HG02623 (cell line): ENCODE results near the gene SYPL1.

Experiments
- ATAC-seq: cut with Tn5 transposase; IDR thresholded peaks from one replicate; pipeline ENCODE4 v1.9.1; 2021; ENCODE audit warnings: moderate library complexity; ENCODE audit not compliant: unreplicated experiment

SYPL1 gene

GRCh38 chr7:106122713-106123112 lies 10.6 kb upstream of the SYPL1 start:
- ATAC-seq: no peak

GRCh38 chr7:106121189-106121810 lies 9.2 kb upstream of the SYPL1 start:
- ATAC-seq: no peak

GRCh38 chr7:106120500-106120899 lies 8.4 kb upstream of the SYPL1 start:
- ATAC-seq: no peak

DNA sequence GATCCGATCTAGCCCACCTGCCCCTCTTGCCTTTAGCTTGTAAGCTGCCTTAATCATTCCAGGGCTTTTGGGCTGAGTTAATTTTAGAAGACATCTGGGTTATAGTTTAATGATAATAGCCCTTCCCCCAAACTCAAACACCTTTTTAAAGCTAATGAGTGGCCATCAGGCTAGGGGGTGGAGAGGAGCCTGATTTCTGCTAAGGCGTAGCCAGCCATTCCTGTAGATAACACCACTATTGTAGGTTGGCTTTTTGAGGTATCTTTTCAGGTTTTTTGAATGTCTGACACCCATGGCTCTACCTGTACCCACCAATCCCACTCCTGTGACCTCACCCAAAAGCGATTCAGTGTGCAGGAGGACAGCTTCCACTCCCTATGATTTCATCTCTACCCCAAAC lies 7.6 kb upstream of the SYPL1 start:
- ATAC-seq: no peak

DNA sequence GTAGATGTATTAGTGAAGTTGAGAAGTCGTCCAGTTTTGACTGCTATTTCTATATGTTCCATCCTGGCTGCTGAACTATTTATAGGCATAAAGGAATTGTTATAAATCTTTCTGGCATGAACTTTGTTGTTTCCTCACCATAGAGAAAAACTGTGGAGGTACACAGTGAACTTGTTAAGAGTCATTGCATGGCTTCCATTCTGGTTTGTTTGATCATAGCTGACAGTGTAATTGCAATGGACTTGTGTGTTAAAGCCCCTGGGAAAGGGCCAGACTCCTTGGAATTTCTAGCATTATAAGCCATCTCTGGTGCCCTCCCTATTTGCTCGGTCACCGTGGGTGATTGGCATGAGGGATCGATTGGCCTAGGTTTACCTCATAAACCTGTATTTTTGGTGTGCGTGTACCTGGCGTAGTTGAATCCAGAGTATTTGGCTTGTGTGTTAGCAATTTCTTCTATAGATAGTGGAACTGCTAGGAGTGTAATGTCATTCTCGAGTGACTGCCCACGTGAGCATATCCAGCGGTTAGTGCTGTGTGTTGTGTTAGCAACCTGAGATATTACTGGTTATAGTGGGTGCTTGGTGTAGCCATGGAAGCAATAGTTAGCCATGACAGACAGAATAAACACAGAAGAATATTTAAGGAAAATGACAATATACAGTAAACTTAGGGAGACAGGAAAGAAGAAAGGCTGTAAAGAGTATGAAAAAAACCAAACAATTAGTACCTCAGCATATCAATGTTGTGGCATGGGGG lies 5.9 kb upstream of the SYPL1 start:
- no peak for ATAC-seq

DNA sequence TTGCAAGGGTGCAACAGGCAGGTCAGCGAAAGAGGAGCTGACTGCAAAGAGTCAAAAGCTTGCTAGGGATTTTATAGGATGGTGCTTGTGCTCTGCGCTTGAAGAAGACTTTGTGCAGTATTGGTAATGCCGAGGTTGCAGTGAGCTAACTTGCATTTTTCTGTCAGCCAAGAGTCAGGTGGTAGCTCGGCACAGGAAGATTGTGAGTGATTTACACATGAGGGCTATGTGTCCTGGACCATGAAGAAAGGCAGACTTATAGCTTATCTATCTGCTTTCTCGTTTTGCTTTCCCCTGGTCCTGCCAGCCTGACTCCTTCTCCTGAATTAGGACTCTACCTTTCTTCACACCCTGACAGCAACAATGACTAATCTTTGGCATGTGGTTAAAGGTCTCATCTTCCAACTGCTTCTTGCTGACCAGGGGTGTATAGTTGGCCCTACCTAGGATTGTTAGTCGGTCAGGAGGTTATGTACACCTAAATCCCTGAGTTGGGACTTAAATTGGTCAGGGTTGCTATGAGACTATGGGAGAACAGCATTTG lies 4.1 kb upstream of the SYPL1 start:
- no peak for ATAC-seq

- no peak for ATAC-seq
Observed at GRCh38 chr7:106114716-106115383, 2.7 kb upstream of the SYPL1 start.

DNA sequence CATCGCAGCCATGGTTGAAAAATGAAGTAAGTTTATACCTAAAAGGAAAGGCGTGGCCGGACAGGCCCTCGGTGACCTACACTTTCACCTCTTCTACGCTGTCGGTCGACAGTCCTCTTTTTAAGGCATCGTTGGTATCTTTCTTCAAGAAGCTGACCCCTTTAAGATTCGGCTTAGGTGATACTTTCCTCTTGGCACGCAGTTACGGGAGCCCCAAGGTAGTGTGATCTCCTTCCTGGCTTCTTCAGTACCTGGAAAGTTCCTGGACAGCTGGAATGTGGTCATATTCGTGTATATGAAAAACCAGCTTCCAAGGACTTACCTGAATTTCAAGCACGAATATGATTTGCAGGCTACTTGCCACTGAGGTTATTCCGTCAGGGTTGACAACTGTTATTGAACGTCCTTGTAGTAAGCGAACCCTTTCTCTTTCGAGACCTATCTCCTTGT lies 885 bp upstream of the SYPL1 start:
- ATAC-seq: no peak

DNA sequence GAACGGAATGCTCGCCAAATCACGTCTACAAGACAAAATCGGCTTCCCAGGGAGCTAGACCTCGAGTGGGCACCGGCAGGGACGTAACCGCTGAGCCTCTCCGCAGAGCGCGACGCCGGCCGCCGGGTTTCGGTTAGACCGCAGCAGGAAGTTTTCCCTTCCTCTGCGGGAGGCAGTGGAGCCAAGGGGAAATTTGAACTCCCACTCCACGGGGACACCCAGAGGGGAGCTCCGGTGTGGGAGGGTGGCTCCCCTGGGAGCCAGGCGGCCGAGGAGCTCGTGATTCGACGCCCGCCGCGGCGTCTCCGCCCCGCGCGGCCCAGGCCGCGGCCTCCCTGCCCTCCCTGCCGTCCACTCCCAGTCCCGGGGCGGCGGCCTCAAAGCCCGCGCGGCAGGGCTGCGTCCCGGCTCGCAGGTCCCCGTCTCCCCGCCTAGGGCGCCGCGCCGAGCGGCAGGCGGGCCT lies 426 bp downstream of the SYPL1 start:
- ATAC-seq: peak; percentile 24

DNA sequence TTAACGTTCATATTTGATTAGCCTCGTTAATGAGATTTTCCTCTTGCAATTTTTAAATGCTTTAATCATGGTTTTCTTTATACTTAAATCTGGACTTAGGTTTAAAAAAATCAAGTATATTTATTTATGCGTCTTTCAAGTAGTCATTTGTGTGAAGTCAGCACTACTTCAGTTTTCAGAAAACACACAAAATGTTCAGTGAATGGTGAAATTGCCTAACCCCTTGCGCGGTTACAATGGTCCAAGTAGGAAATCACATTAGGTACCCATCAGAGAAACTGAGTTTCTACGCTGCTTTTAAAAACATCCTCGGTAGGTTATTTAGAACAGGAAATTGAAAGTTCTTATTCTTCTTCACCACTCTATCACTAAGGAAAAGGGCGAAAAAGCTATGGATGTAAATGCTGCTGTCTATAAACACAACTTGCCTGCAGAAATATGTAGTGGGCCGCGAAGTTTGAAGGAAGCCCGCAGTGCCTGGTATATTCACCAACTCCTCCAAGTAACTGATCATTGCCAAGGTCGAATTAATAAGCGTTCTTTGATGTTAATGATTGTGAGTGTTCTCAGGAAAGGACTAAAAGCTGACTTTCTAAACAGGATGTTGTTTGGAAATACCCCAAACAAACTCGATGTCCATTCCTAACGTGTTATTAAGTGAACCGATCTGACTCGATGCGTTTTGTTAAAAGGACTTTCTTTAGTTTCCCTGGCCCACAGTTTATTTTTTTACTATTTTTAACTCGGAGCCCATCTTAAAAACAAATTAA lies 1.0 kb downstream of the SYPL1 start:
- ATAC-seq: no peak

GRCh38 chr7:106110238-106110560 lies 1.9 kb downstream of the SYPL1 start:
- no peak for ATAC-seq

DNA sequence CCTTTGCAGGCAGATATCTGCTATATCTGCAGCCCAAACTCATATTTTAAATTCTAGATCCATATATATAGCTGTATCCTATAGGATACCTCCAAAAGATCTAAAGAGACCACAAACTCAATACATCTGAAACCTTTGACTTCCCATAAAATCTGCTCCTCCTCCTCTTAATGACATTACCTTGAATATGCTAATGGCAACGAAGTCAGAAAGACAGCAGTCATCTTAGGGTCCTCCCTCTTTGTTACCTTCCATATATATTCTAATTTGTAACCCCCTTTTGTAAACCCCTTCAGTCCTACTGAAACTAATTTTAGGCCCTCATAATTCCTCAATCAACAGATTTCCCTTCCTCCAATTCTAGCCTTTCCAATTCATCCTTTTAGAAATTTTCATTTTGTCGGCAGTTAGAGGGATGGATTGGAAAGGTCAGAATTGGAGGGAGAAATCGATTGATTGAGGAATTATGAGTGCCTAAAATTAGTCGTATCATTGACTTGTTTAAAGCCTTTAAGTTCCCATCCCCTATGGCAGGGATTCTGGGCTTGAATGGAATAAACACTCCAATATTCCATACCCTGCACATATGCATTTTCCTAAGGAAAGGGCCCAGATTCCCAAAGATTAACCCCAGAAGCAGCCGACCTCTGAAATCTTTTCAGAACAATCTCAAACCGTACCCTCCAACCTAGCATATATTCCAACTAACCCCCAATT lies 2.4 kb downstream of the SYPL1 start:
- no peak for ATAC-seq

DNA sequence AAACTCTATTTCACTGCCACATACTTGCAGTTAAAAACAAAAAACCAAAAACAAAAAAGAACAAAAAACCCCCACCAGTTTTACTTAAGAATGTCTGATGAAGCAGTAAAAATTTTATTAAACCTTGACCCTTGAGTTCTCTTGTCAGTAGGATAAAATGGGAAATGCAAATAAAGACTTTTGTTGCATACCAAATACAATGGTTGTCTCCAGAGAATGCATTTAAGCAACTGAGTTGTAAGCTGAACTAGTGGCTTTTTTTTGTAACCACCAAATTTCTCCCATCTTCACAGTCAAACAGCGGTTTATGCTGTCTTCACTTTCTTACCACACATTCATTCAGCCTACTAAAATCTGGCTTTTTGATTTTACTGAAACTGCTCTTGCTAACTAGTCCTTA lies 3.1 kb downstream of the SYPL1 start:
- no peak for ATAC-seq

- ATAC-seq: no peak
Observed at GRCh38 chr7:106104721-106105260, 7.3 kb downstream of the SYPL1 start.

GRCh38 chr7:106102387-106102966 lies 9.6 kb downstream of the SYPL1 start:
- no peak for ATAC-seq

DNA sequence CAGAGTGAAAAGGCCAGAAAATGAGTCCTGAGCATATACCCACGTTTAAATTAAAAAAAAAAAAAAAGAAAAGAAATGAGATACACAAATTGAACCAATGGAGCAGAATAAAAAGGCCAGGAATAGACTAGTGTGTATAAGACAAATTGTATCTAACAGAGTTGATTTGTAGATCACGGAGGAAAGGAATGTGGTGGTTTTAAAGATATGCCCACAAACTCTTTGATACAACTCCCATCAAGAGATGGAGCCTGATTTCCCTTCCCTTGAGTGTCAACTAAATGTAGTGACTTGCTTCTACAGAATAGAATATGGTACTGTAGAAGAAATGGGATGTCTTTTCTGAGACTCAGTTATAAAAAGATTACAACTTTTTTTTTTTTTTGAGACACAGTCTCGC lies 10.4 kb downstream of the SYPL1 start:
- ATAC-seq: no peak

GRCh38 chr7:106100863-106101629 lies 11.1 kb downstream of the SYPL1 start:
- ATAC-seq: no peak

DNA sequence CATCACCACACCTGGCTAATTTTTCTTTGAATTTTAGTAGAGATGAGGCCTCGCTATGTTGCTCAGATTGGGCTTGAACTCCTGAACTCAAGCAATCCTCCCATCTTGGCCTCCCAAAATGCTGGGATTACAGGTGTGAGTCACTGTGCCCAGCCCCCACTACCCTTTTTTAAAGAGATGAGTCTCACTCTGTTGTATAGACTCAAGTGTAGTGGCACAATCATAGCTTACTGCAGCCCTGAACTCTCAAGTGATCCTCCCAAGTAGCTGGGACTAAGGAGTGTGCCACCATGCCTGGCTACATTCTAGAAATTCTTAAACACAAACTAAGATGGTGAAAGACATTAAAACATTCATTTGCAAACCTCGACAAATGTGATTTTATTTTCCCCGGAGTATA lies 12.6 kb downstream of the SYPL1 start:
- no peak for ATAC-seq

- ATAC-seq: no peak
Observed at GRCh38 chr7:106098889-106099288, 13.2 kb downstream of the SYPL1 start.
